GM12878 (cell line): Measurements from ENCODE around the gene RSAD2. TPM values are rescaled to one million over a fixed set of nuclear protein-coding genes. Genes with fewer than 3 reads are reported as not detected.

Source experiments
- ATAC-seq: fragments of 200-7000 bp; cut with Tn5 transposase; 3 replicates; pipeline ENCODE4 v1.9.1; 2020; ENCODE audit warnings: mild to moderate bottlenecking, moderate library complexity
- BruUV-seq: library from RNA; stranded (reverse); fragments of 400-500 nt; replicated peaks from 2 replicates; lab custom pipeline; 2021; lab: Mats Ljungman, UMichigan
- CTCF ChIA-PET: fragments of 300-600 bp; sonication (Branson Sonifier 250); formaldehyde crosslinking; extraction: SDS; loops from one replicate; lab custom pipeline; 2021; ENCODE audit warnings: inconsistent platforms; lab: Yijun Ruan, JAX
- POLR2A ChIA-PET: fragments of 350-600 bp; formaldehyde crosslinking; extraction: SDS; loops from one replicate; lab custom pipeline; 2021; ENCODE audit warnings: inconsistent platforms; lab: Charles Lee
- RAD21 ChIA-PET: fragments of 300-600 bp; sonication (Branson Sonifier 250); formaldehyde crosslinking; loops from one replicate; lab custom pipeline; 2023; ENCODE audit warnings: antibody characterized with exemption; ENCODE audit not compliant: unreplicated experiment; lab: Charles Lee
- SMC1A ChIA-PET: fragments of 300-600 bp; sonication (Branson Sonifier 250); formaldehyde crosslinking; loops from one replicate; lab custom pipeline; 2023; ENCODE audit not compliant: unreplicated experiment, uncharacterized antibody; lab: Charles Lee
- DNase-seq: peaks from one replicate; pipeline ENCODE4 v3.0.0-alpha.2; 2011; ENCODE audit warnings: low read depth, low spot score
- FAIRE-seq: peaks from 3 replicates; lab custom pipeline; 2011; peaks lifted over from hg19 to GRCh38; lab: Jason Lieb, UNC
- H2AFZ ChIP-seq: 2 replicates; pipeline ENCODE4 v1.6.0; 2011; ENCODE audit warnings: low read depth, low read length, control low read depth; ENCODE audit not compliant: control insufficient read depth
- H3K27ac ChIP-seq: 2 replicates; pipeline ENCODE4 v1.5.1; 2011; ENCODE audit warnings: control low read depth; ENCODE audit not compliant: control insufficient read depth, insufficient read depth
- H3K27me3 ChIP-seq, 2 experiments: replicated peaks in 1 of 2; 2 replicates each; pipeline versions ENCODE4 v1.6.0 to v1.6.1; 2011; ENCODE audit warnings: low read length in 1 of 2; ENCODE audit not compliant: control insufficient read depth in 2 of 2, insufficient read depth in 2 of 2
- H3K36me3 ChIP-seq, 2 experiments: 2 replicates each; pipeline ENCODE4 v1.5.1; 2011; ENCODE audit warnings: low read length in 1 of 2; ENCODE audit not compliant: control insufficient read depth in 2 of 2, insufficient read depth in 2 of 2
- H3K4me1 ChIP-seq: 2 replicates; pipeline ENCODE4 v1.6.1; 2011; ENCODE audit warnings: mild to moderate bottlenecking, low read length, moderate library complexity, mixed read lengths; ENCODE audit not compliant: control insufficient read depth, insufficient read depth
- H3K4me2 ChIP-seq: 2 replicates; pipeline ENCODE4 v1.6.0; 2011; ENCODE audit warnings: control low read depth; ENCODE audit not compliant: control insufficient read depth, insufficient read depth
- H3K4me3 ChIP-seq: fragments of 200-600 bp; sonication (generic); 2 replicates; pipeline ENCODE4 v1.5.1; 2016
- H3K79me2 ChIP-seq: 2 replicates; pipeline ENCODE4 v1.6.0; 2011; ENCODE audit warnings: low read length; ENCODE audit not compliant: control insufficient read depth, insufficient read depth
- H3K9ac ChIP-seq: 2 replicates; pipeline ENCODE4 v1.8.0; 2011; ENCODE audit warnings: low read length, control low read depth, mixed read lengths; ENCODE audit not compliant: control insufficient read depth, insufficient read depth
- H3K9me3 ChIP-seq: replicated peaks from 3 replicates; pipeline ENCODE4 v1.5.1; 2011; ENCODE audit warnings: mild to moderate bottlenecking, low read length; ENCODE audit not compliant: control insufficient read depth, insufficient read depth
- H4K20me1 ChIP-seq: 2 replicates; pipeline ENCODE4 v1.6.0; 2011; ENCODE audit not compliant: control insufficient read depth, insufficient read depth
- ASH2L ChIP-seq: fragments of 300-600, 200-600 bp; sonication (generic); IDR thresholded peaks from 2 replicates; pipeline ENCODE4 v1.6.1; 2017; ENCODE audit warnings: low read depth, mild to moderate bottlenecking, borderline replicate concordance
- BMI1 ChIP-seq: fragments of 450-650 bp; IDR thresholded peaks from 2 replicates; pipeline ENCODE4 v1.6.1; 2016; ENCODE audit warnings: mild to moderate bottlenecking, moderate library complexity, borderline replicate concordance
- BRCA1 ChIP-seq: IDR thresholded peaks from 2 replicates; pipeline ENCODE4 v1.6.1; 2011; ENCODE audit warnings: low read depth, low read length, improper control_type of control experiment
- HDAC6 ChIP-seq: fragments of 200-600 bp; sonication (generic); IDR thresholded peaks from one replicate; pipeline ENCODE4 v1.8.0; 2017; ENCODE audit warnings: antibody characterized with exemption; ENCODE audit not compliant: unreplicated experiment
- HSF1 ChIP-seq: fragments of 150-350 bp; IDR thresholded peaks from 2 replicates; pipeline ENCODE4 v1.6.1; 2014; ENCODE audit warnings: mild to moderate bottlenecking, low read depth, low read length
- MAX ChIP-seq: IDR thresholded peaks from 2 replicates; pipeline ENCODE4 v1.6.1; 2012; ENCODE audit warnings: low read depth, low read length, improper control_type of control experiment
- PAX8 ChIP-seq: fragments of 450-650 bp; IDR thresholded peaks from 2 replicates; pipeline ENCODE4 v1.6.1; 2017; ENCODE audit warnings: mild to moderate bottlenecking, moderate library complexity
- POU2F2 ChIP-seq: IDR thresholded peaks from 3 replicates; pipeline ENCODE4 v1.6.1; 2011; ENCODE audit warnings: low read depth, mild to moderate bottlenecking, low read length, borderline replicate concordance
- SIN3A ChIP-seq: IDR thresholded peaks from 2 replicates; pipeline ENCODE4 v1.6.1; 2012; ENCODE audit warnings: low read depth, low read length, improper control_type of control experiment
- SIX5 ChIP-seq: IDR thresholded peaks from 2 replicates; pipeline ENCODE4 v1.6.1; 2011; ENCODE audit warnings: mild to moderate bottlenecking, low read depth, low read length, moderate library complexity; ENCODE audit not compliant: severe bottlenecking
- ZNF622 ChIP-seq: fragments of 450-650 bp; IDR thresholded peaks from 2 replicates; pipeline ENCODE4 v1.6.1; 2017; ENCODE audit warnings: mild to moderate bottlenecking, inconsistent platforms
- ZSCAN29 ChIP-seq: fragments of 450-650 bp; IDR thresholded peaks from 2 replicates; pipeline ENCODE4 v1.6.1; 2017; ENCODE audit warnings: mild to moderate bottlenecking, moderate library complexity
- WGBS: methylation state at CpG from one replicate; pipeline ENCODE4 v1.1.6; 2016; ENCODE audit warnings: low lambda C conversion rate; ENCODE audit not compliant: insufficient replicate concordance, insufficient coverage; ENCODE audit errors: missing lambda C conversion rate; 5-methylcytosine and 5-hydroxymethylcytosine counted together
- in situ Hi-C: fragments of 300-500 bp; cut with MboI; formaldehyde crosslinking; loops from 9 replicates; pipeline ENCODE4 v1.14.3; 2018; ENCODE audit warnings: mixed read lengths
- intact Hi-C: fragments of 100-400 bp; cut with micrococcal nuclease; formaldehyde crosslinking; loops from one replicate; pipeline ENCODE4 v1.14.2; 2022; ENCODE audit not compliant: unreplicated experiment
- polyA plus RNA-seq, 11 experiments: library from polyadenylated mRNA; depleted of rRNA in 4 of 11; unstranded in 6 of 11; stranded (reverse) in 5 of 11; fragments of >200 nt; fragmentation: Nextera tagmentation in 4 of 11; fragmentation: Illumina TruSeq in 1 of 11; extraction: Ambion mirVana in 4 of 11; extraction: Trizol in 1 of 11; gene quantifications; 1 replicate in 1 of 11; 2 replicates in 10 of 11; pipeline versions ENCODE4 v1.2.1 to v1.2.3, GENCODE V29; 2011 to 2016; ENCODE audit warnings: inconsistent platforms in 2 of 11, missing spikeins in 2 of 11, low read depth in 1 of 11
- total RNA-seq, 4 experiments: library from RNA; depleted of rRNA in 3 of 4; stranded (reverse); fragments of >200 nt in 3 of 4; fragmentation: Illumina TruSeq in 1 of 4; extraction: Trizol in 1 of 4; gene quantifications; 2 replicates each; pipeline versions ENCODE4 v1.2.1 to v1.2.3, GENCODE V29; 2013 to 2021

Gene RSAD2
- total and polyA plus RNA-seq, 10 of the 15 experiments (the other 5 are each of a cell fraction or from before 2014, with no cell fraction given): 0.24 to 0.90 (median 0.69) TPM

- in situ Hi-C loops: no loop called here
Observed at GRCh38 chr2:6924101-6924923, 46.7 kb downstream of the RSAD2 start.

More at GRCh38 chr2:6924101-6924923, 46.7 kb downstream of the RSAD2 start:
- DNase-seq: no peak
- peaks cover 4% of the 10 kb centered on the region; the same call in 1 of the 3 replicates for H3K9me3 ChIP-seq
- BruUV-seq: no TSS peak
- CTCF ChIA-PET: no interaction called here
- H3K4me1 ChIP-seq: no peaks in the 10 kb centered on the region
- H3K4me2 ChIP-seq: no peak overlapping the region
- ATAC-seq: no peak
- H3K27ac ChIP-seq: no peak overlapping the region
- FAIRE-seq: no peak
- H3K4me3 ChIP-seq: no peak overlapping the region
- intact Hi-C loops: no loop called here
- RAD21 ChIA-PET: no interaction called here
- SMC1A ChIA-PET: no interaction called here
- H3K79me2 ChIP-seq: no peaks in the 10 kb centered on the region
- no peaks in the 10 kb centered on the region for H3K27me3 ChIP-seq
- 64% methylated on average over 19 of the region's 19 CpGs for WGBS
- H2AFZ ChIP-seq: no peak overlapping the region
- H4K20me1 ChIP-seq: no peaks in the 10 kb centered on the region
- H3K9ac ChIP-seq: no peak overlapping the region
- TF ChIP-seq POU2F2 (no peak), MAX (no peak), SIX5 (no peak), BMI1 (no peak), SIN3A (no peak), ZSCAN29 (no peak), HDAC6 (no peak), PAX8 (no peak), BRCA1 (no peak), ASH2L (no peak), HSF1 (no peak), ZNF622 (no peak)
- POLR2A ChIA-PET: interaction anchor here (0.6 kb wide), 1 partner anchor 9 kb away, joined by 3 read pairs; no protein-coding TSS in a partner anchor
- H3K36me3 ChIP-seq: no peaks in the 10 kb centered on the region
